ENCODE results near the gene HSDL2. TPM values are rescaled to one million over a fixed set of nuclear protein-coding genes. Genes with fewer than 3 reads are reported as not detected.

HSDL2 gene
- total RNA-seq, 3 donors from 2014 or later, result 35.7 to 40.8 (median 38.1) TPM

DNA sequence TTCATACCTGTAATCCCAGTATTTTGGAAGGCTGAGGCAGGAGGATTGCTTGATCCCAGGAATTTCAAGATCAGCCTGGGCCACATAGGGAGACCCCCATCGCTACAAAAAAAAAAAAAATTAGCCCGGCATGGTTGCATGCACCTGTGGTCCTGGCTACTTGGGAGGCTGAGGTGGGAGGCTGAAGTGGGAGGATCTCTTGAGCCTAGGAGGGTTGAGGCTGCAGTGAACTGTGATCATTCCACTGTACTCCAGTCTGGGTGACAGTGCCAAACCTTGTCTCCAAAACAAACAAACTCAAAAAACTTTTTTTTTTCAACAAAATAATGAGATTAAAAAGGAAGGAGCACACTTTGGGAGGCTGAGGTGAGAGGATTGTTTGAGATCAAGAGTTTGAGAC, 120.9 kb downstream of the HSDL2 start:
- Histone ChIP-seq H3K9me3 (no peaks in the 10 kb centered on the region), H3K4me3 (no peak overlapping the region), H3K36me3 (ENCODE audit: low read depth) (no peaks in the 10 kb centered on the region), H3K4me1 (ENCODE audit: low read depth) (peaks cover 2% of the 10 kb centered on the region)
- DNase-seq, result no peak
- ATAC-seq, result no peak
- TF ChIP-seq, protein P1, sequence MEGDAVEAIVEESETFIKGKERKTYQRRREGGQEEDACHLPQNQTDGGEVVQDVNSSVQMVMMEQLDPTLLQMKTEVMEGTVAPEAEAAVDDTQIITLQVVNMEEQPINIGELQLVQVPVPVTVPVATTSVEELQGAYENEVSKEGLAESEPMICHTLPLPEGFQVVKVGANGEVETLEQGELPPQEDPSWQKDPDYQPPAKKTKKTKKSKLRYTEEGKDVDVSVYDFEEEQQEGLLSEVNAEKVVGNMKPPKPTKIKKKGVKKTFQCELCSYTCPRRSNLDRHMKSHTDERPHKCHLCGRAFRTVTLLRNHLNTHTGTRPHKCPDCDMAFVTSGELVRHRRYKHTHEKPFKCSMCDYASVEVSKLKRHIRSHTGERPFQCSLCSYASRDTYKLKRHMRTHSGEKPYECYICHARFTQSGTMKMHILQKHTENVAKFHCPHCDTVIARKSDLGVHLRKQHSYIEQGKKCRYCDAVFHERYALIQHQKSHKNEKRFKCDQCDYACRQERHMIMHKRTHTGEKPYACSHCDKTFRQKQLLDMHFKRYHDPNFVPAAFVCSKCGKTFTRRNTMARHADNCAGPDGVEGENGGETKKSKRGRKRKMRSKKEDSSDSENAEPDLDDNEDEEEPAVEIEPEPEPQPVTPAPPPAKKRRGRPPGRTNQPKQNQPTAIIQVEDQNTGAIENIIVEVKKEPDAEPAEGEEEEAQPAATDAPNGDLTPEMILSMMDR (IDR thresholded peaks at IDR 0.05), result no peak
- intact Hi-C loops (cut with DNase I, micrococcal nuclease), result no loop called here

DNA sequence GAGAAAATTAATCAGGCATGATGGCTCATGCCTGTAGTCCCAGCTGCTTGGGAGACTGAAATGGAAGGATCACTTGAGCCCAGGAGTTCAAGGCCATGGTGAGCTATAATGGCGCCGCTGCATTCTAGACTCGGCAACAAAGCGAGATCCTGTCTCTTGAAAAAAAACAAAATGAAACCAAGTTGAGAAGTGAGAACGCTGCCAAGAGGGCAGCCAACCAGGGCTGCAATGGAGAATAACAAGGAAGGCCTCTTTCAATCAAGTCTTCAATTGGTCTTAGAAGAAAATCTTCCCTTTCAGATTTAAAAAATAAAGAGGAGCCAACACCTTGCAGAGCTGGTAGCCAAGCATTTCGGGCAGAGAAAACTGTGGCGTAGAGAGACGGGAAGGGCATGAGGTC, 121.4 kb downstream of the HSDL2 start:
- Histone ChIP-seq H3K4me3 (no peak overlapping the region), H3K9me3 (no peaks in the 10 kb centered on the region), H3K36me3 (ENCODE audit: low read depth) (no peaks in the 10 kb centered on the region), H3K4me1 (ENCODE audit: low read depth) (peaks cover 2% of the 10 kb centered on the region)
- DNase-seq (no peak), ATAC-seq (no peak)
- intact Hi-C loops (cut with DNase I, micrococcal nuclease), result no loop called here
- TF ChIP-seq, protein P1 (IDR thresholded peaks at IDR 0.05), result no peak

DNA sequence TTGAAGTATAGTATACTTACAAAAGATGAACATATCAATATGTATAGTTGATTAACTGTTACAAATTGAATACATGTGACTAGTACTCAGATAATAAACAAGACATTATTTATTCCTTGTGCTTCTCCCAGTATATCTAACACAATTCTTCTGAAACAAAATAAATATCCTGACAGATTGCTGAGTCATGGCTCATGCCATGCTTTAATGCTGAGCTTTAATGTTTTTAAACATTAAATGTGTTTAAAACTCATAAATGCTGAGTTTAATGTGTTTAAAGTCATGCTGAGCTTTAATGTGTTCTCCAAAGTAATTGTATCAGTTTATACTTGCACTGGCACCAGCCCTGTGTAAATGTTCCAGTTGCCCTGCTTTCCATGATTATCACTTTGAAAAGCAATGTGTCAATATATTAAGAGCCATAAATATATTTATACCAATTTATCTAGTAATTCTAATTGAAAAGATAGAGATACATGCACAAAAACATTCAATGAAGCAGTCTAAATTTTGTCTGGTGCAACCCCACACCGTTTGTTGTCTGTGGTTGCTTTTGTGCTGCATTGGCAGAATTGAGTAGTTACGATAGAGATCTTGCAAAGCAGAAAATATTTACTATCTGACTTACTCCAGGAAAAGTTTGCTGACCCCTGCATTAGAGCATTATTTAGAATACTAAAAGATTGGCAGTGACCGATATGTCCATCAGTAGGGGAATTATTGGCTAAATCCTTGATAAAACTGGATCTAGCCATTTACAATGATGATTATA, 122.5 kb downstream of the HSDL2 start:
- Histone ChIP-seq H3K4me3 (no peak overlapping the region), H3K9me3 (no peaks in the 10 kb centered on the region), H3K36me3 (ENCODE audit: low read depth) (no peaks in the 10 kb centered on the region), H3K4me1 (ENCODE audit: low read depth) (peaks cover 2% of the 10 kb centered on the region)
- ATAC-seq (no peak), DNase-seq (no peak)
- TF ChIP-seq, protein P1 (IDR thresholded peaks at IDR 0.05), result no peak
- intact Hi-C loops (cut with DNase I, micrococcal nuclease), result no loop called here

DNA sequence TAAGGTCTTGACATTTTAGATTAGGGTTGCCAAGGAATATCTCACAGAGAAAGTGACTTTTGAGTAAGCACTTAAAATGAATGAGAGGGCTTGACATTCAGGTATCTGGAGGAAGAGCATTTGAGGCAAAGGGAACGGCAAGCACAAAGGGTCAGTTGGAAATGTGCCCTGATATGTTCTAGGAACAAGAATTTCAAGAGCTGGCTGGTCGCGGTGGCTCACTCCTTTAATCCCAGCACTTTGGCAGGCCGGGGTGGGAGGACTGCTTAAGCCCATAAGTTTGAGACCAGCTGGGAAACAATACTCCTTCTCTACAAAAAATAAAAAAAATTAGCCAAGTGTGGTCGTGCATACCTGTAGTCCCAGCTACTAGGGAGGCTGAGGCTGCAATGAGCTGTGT, 123.3 kb downstream of the HSDL2 start:
- H3K4me1 ChIP-seq (ENCODE audit: low read depth), result peaks cover 2% of the 10 kb centered on the region
- no peak overlapping the region for H3K4me3 ChIP-seq
- no peaks in the 10 kb centered on the region for H3K36me3 ChIP-seq (ENCODE audit: low read depth)
- TF ChIP-seq, protein P1 (IDR thresholded peaks at IDR 0.05), result no peak
- H3K9me3 ChIP-seq, result no peaks in the 10 kb centered on the region
- intact Hi-C loops (cut with DNase I, micrococcal nuclease), result no loop called here
- ATAC-seq (no peak), DNase-seq (no peak)

DNA sequence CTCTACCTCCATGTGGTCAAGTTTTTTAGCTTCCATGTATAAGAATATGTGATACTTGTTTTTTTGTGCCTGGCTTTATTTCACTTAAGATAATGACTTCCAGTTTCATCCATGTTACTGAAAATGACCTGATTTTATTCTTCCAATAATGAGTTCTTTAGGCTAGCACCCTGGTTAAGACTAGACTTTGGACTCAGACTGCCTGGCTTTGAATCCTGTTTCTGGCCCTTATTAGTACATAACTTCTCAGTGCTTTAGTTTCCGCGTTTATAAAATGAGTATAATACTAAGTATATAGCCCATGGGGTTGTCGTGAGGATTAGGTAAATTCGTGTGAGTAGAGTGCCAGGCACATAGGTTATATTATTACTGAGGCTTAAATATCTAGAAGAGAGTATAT, 125.2 kb downstream of the HSDL2 start:
- peaks cover 2% of the 10 kb centered on the region for H3K4me1 ChIP-seq (ENCODE audit: low read depth)
- H3K9me3 ChIP-seq, result no peaks in the 10 kb centered on the region
- no peak for DNase-seq
- no peak overlapping the region for H3K4me3 ChIP-seq
- ATAC-seq, result peak; percentile 55
- H3K36me3 ChIP-seq (ENCODE audit: low read depth), result no peaks in the 10 kb centered on the region
- TF ChIP-seq, protein P1 (IDR thresholded peaks at IDR 0.05), result no peak
- intact Hi-C loops (cut with DNase I, micrococcal nuclease), result no loop called here
